IPS-NIHi11 (cell line): Measurements from ENCODE around the gene ARHGAP45.

Source experiments
- DNase-seq: peaks from one replicate; pipeline ENCODE4 v3.0.0; 2012; ENCODE audit warnings: mixed read lengths, low spot score

Gene ARHGAP45

GRCh38 chr19:1055028-1055425, 11.9 kb upstream of the ARHGAP45 start:
- DNase-seq, result no peak

DNA sequence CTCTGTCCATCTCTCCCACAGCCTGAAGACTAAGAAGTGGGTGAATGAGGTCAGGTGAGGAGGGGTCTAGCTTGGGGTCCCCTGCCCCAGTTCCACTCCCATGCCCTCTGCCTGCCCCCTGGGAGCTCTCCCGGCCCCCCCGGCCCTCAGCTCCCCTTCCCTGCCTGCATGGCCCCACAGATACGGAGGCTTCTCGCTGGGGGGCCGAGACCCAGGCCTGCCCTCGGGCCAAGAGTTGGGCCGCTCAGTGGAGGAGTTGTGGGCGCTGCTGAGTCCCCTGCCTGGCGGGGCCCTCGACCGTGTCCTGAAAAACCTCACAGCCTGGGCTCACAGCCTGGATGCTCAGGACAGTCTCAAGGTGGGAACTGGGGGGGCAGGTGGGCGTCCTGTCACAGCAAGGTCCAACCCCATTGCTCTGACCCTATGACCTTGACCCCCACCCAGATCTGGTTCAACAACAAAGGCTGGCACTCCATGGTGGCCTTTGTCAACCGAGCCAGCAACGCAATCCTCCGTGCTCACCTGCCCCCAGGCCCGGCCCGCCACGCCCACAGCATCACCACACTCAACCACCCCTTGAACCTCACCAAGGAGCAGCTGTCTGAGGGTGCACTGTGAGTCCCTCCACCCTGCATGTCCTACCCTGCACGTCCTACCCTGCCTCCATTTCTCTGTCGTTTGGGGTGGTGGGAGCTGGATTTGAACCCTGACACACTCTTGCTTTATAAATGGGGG, 10.9 kb upstream of the ARHGAP45 start:
- DNase-seq, result no peak

GRCh38 chr19:1057176-1057855, 9.7 kb upstream of the ARHGAP45 start:
- no peak for DNase-seq

DNA sequence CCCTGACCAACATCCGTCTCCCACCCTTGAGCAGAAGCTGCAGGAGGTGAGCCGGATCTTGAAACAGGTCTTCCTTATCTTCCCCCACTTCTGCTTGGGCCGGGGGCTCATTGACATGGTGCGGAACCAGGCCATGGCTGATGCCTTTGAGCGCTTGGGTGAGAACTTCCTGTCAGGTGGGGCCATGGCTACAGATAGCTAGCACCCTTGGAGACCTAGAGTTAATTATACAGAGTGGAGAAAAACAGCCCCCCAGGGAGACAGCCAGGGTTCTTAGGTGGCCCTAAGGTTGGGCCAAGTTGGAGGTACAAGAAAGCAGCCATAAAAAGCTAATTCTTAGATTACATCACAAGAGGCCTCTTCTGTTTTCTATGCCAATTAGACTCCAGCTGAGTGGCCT, 8.9 kb upstream of the ARHGAP45 start:
- DNase-seq, result no peak

DNA sequence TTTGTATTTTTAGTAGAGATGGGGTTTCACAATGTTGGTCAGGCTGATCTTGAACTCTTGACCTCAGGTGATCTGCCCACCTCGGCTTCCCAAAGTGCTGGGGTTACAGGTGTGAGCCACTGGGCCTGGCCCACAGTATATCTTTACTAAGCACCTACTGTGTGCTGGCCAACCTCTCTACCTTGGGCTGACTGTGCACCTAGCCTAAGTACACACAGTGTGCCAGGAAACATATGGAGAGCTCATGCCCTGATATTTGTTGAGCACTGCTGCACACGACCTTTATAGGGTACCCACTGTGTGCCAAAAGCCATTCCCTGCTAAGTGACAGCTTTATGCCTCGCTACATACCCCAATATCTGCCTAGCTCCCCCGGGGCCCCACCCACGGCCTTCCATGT, 6.3 kb upstream of the ARHGAP45 start:
- DNase-seq, result no peak

DNA sequence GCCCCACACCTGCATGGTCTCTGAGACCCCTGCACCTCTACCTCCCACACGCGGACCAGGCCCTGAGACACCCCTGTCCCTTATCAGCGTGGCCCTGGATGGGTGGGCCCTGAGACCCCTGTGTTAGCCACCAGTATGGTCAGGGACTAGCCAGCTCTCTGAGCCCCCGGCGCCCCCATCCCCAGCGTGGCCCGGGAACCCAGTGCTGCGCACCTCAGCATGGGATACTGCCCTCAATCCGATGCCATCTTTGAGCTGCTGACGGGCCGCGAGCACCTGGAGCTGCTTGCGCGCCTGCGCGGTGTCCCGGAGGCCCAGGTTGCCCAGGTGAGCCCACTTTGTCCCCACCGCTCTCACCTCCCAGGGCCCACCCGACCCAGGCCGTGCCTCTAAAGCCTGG, 5.0 kb upstream of the ARHGAP45 start:
- DNase-seq, result no peak

GRCh38 chr19:1062387-1063029, 4.5 kb upstream of the ARHGAP45 start:
- peak; percentile 65 for DNase-seq

GRCh38 chr19:1063030-1063908, 3.7 kb upstream of the ARHGAP45 start:
- DNase-seq, result no peak

DNA sequence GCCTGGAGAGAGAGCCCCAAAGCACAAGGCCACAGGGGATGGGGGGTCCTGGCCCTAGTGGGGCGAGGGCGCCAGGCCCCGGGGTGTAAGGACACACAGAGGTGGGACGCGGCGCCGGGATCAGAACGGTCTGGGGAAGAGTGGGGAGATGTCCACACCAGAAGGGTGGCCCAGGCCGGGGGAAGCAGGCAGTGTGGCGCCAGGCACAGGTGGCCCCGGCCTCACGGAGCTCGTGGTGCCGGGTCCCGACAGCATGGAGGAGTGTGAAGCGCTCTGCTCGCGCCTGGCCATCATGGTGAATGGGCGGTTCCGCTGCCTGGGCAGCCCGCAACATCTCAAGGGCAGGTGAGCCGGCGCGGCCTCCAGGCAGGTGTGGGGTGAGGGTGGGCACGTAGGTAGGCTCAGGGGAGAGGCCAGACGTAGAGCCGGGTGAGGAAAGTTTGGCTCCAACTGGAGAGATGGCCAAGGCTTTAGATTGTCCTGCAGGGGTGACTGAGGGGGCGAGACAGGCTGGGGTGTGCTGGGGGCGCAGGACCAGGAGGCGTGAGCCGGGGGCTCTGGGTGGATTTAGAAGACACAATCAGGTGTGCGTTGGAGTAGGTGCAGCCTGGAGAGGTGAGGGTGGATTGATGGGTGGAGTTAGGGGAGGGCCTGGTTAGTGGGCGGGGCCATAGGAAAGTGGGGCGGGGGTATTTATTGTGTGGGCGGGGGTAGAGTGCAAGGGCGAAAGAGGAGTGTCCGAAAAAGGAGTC, 2.9 kb upstream of the ARHGAP45 start:
- peak; percentile 77 for DNase-seq

DNA sequence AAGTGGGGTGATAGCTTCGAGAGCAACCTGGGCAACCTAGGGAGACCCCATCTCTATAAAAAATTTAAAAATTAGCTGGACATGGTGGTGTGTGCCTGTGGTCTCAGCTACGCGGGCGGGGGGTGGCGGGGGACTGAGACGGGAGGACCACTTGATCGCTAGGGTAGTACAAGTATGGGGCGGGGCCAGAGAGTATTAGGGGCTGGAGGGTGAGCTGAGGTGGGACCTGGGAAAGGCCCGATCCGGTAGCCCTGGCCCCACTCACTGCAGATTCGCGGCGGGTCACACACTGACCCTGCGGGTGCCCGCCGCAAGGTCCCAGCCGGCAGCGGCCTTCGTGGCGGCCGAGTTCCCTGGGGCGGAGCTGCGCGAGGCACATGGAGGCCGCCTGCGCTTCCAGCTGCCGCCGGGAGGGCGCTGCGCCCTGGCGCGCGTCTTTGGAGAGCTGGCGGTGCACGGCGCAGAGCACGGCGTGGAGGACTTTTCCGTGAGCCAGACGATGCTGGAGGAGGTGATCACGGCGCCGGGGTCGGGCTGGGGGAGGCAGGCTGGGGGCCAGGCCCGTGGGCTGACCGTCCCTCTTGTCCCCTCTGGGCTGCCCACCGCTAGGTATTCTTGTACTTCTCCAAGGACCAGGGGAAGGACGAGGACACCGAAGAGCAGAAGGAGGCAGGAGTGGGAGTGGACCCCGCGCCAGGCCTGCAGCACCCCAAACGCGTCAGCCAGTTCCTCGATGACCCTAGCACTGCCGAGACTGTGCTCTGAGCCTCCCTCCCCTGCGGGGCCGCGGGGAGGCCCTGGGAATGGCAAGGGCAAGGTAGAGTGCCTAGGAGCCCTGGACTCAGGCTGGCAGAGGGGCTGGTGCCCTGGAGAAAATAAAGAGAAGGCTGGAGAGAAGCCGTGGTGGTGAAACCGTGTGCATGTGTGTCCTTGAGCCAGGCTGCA, 2.0 kb upstream of the ARHGAP45 start:
- peak; percentile 83 for DNase-seq

- no peak for DNase-seq
Measured at GRCh38 chr19:1065606-1066109, 1.3 kb upstream of the ARHGAP45 start.

DNA sequence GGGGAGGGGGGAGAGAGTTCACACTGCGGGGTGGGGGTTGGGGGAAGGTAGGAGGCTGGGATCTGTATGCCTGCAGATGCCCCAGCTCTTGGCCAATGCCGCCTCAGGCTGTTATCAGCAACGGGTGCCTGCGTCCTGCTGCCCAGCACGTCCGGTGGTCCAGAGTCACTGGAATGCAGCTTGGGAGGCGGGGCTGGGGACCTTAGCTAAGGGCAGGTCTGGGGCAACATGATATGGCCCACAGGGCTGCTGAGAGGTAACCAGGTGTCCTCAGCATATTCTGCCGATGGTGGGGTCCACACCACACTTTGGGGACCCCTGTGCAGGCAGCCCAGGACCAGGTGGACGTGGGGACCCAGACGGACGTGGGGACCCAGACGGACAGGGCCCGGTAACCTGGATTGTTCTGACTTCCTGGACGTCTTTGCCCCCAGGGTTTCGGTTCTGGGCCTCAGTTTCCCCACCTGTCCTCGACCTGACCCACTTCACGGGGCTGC, 668 bp upstream of the ARHGAP45 start:
- DNase-seq, result no peak

DNA sequence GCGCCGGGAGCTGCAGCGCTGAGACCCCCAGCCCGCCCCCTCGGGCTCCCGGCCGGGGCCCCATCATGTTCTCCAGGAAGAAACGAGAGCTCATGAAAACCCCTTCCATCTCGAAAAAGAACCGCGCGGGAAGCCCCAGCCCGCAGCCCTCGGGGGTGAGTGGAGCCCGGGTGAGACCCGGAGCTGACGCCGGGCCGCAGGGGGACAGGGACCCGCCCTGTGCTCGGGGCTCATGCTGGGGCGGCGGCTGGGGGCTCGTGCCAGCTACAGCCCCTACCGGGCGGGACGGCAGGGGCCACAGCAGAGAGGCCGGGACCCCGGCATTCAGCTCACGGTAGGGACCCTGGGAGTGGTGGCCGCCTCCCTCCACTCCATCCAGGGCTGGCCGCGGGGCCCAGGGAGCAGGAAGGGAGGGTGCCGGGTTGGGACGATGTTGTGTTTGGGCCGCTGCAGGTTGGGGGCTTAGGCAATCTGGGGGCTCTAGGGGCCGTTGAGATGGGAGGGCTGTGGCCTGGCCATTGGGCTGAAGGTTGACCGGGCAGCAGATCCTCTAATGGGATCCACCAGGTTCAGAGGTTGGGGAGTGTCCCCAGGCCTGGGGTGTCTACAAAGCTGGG, 482 bp downstream of the ARHGAP45 start:
- no peak for DNase-seq

DNA sequence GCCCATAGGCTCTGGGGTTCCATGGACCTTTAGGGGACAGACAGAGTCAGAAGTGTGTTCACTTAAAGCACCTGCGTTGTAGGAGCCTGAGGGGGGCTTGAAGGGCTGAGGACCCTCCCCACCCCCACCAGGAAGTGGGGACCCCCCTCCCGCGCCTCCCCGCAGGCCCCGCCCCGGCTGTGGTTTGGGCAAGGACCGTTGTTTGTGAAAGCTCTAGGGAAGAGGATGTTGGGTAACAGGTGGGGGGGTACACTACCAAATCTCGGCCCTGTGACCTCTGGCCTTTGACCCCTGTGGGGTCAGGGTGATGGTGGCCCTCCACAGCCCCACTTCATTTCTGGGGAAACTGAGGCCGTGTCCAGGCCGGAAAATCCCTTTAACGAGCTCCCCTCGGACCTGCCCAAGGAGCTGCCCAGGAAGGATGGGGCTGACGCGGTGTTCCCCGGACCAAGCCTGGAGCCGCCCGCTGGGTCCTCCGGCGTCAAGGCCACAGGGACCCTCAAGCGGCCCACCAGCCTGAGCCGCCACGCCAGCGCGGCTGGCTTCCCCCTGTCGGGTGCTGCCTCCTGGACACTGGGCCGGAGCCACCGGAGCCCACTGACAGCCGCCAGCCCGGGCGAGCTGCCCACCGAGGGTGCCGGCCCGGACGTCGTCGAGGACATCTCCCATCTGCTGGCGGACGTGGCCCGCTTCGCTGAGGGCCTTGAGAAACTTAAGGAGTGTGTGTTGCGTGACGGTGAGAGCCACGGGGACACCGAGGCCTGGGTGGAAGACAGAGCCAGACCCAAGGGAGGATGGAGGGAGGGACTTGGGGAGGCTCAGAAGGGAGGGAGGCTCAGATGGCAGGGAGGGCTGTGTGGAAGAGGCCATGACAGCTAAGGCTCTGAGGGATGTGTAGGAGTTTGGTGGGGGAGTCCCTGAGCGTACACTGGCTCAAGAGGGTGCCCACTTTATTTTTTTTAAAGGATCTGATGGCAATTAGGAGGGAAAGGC, 1.3 kb downstream of the ARHGAP45 start:
- no peak for DNase-seq

DNA sequence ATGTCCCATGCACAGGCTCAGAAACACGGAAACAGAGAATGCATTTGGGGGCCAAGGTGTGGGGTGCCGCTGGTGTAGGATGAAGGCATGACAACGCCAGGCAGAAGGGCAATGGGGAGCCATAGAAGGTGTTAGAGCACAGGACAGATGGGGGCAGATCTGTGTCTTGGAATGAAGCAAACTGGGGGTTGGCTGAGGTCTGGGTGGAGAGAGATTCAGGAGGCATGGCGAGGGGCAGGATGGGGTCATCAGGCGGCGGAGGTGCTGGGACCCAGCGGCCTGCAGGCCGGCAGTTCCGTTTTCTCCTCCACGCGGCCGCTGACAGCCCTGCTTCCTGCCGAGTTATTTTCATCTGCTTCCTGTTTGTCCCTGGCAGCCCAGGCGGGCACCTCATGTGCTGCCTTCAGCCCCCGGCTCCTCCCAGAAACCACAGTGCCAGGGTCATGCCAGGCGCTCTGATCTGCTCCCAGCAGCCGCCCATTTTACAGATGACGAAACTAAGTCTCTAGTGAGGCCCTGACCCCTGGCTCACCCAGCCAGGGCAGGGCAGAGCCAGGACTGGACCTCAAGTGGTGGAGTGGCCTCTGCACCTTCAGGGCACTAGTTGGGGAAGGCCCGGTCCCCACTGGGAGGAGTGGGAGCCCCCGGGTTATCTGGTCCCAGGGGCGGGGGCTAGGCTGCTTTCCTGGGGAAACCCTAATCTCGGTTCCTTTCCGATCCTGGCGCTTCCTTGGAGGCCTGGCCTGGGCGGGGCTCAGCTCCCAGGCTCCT, 2.2 kb downstream of the ARHGAP45 start:
- no peak for DNase-seq

DNA sequence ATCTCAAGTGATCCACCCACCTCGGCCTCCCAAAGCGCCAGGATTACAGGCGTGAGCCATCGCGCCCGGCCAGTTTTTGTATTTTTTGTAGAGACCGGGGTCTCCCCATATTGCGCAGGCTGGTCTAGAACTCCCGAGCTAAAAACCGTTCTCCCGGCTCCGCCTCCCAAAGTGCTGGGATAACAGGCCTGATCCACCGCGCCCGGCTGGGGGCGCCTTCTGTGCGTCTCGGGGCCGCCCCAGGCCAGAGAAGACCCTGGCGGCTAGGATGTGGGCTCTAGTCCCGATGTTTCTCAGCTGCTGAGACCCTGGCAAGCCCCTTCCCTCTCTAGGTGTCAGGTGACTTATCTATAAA, 3.6 kb downstream of the ARHGAP45 start:
- peak; percentile 50 for DNase-seq

DNA sequence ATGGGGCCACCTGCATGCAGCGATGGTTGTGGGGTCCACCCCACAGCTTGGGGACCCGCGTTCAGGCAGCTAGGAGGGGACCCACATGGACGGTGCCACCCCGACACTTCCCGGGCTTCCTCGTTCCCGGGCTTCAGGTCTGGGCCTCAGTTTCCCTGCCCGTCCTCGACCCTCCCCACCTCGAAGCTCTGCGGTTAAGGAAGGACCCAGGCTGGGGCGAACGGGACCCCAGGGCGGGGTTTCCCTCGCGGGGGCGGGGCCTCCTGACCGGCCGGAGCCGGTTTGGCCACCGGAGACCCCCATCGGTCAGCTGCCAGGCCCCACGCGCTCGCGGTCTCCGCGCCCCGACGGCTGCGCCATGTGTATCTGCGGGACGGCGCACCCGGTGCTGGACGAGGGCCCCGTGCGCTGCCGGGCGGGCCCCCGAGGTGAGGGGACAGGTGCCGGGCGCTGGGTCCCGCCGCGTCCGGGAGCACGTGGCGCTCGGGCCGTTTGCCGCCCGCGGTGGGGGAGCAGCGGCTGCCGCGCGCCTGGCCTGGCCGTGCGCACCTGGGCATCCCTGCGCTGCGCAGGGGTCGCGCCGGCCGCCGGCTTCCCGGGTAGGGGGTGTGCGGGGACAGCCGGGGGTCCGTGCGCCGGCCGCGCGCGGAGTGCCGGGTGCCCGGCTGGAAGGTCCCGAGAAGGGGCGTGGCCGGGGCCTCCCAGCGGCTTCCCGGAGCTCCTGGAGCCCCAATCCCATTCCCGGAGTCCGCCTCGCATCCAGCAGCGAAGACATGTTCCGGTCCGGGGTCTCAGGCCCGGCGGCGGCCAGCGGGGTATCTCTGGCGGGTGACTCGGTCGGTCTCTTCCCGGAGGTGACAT, 4.2 kb downstream of the ARHGAP45 start:
- peak; percentile 81 for DNase-seq
